ENCODE measurements around the gene WDR5.

GRCh38 chr9:134177624-134178393, 41.9 kb downstream of the WDR5 start:
- no peak for TF ChIP-seq POLR2A (IDR thresholded peaks at IDR 0.05; ENCODE audit: low read depth, low read length)
- no peak for TF ChIP-seq POLR2AphosphoS5 (IDR thresholded peaks at IDR 0.05; ENCODE audit: low read depth, low read length)
- no peak for TF ChIP-seq SPI1 (IDR thresholded peaks at IDR 0.05; ENCODE audit: low read depth, low read length)
- no peak for TF ChIP-seq TAF1 (IDR thresholded peaks at IDR 0.05; ENCODE audit: low read depth, low read length)
- TF ChIP-seq POU2F2 (IDR thresholded peaks at IDR 0.05; ENCODE audit: low read depth, low read length): no peak

Measured in GM12891 (cell line).